Measurements from ENCODE around the gene FBXO39. TPM values are rescaled to one million over a fixed set of nuclear protein-coding genes. Genes with fewer than 3 reads are reported as not detected.
A peak's percentile ranks its signal among the peaks of the same experiment; 100 is the strongest.
"Not testable (repeated sequence)": the region's sequence is repeated elsewhere in the genome, so short reads cannot be mapped to it uniquely, and the experiment has no call there.

The FBXO39 gene
- total RNA-seq, result 0.13 TPM
- long read RNA-seq, result 0 reads

DNA sequence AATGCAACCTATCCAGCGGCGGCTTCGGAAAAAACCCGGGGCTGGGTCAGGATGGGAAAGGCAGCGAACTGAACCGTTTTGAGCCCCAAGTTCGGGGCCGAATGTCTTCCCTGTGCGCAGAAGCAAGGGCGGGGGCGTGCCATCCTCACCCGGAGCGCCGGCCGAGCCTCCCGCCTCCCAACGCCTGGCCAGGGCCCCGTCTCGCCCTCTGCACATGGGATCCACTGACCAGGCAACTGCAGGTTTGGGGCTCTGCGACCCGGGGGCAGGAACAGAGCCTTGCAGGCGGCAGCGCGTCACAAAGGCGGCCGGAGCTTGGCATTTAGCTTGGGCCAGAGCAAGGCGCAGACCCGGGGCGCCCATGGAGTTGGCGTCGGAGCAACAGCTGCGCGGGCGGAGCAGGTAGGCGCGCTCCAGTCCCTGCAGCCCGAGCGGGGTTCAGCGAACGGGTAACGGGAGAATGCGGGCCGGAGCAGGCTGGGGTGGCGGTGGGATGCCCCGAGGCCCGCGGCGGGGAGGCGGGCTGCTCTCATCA, at the start of gene FBXO39:
Gene FBXO39 (plus strand): TSS at position 345 of the 535 bp plus-strand sequence. CDS start 3,654 bp downstream, outside the sequence.
- intact Hi-C loops (cut with DNase I), result no loop called here
- no peak for ATAC-seq (ENCODE audit: poor library complexity)
- no peak for DNase-seq

DNA sequence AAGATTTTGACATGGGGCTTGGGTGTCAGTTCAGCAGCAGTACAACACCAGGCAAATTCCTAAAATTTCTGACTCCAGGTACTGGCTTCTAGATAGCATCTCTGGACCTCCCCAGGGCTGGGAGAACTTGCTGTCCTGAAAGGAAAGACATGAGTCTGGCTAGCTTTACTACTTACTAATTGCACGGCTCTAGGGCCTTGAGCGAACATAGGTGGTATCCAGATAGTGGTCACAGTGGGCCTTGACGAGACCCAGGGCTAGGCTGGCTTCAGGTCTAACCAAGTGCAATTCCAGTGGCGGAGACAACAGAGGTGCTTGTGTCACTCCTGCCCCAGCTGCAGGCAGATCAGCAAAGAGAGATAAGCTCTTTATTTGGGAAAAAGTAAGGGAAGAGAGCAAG, 46.5 kb upstream of the FBXO39 start:
- DNase-seq, result no peak
- intact Hi-C loops (cut with DNase I), result no loop called here
- ATAC-seq (ENCODE audit: poor library complexity), result no peak

DNA sequence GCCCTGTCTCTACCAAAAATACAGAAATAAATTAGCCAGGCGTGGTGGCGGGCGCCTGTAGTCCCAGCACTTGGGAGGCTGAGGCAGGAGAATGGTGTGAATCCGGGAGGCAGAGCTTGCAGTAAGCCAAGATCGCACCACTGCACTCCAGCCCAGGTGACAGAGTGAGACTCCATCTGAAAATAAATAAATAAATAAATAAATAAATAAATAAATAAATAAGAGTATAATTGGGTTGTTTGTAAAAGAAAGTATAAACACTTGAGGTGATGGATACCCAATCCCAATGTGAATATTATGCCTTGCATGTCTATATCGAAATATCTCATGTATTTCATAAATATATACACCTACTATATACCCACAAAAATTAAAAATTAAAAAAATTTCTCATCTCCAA, 29.4 kb upstream of the FBXO39 start:
- DNase-seq; ATAC-seq (ENCODE audit: poor library complexity); intact Hi-C loops (cut with DNase I): not testable (repeated sequence)

DNA sequence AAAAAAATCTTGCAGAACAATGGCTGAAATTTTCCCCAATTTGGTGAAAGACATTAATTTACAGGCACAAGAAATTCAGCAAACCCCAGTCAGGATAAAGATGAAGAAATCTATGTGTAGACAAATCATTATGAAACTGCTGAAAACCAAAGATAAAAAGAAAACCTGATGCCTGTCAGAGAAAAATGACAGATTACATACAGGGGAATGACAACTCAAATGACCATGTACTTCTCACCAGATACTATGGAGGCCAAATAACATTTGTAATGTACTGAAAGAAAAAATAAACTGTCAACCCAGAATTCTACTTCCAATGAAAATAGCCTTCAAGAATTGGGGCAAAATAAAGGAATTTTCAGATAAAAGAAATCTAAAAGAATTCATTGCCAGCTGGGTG, 27.4 kb upstream of the FBXO39 start:
- intact Hi-C loops (cut with DNase I), result no loop called here
- no peak for ATAC-seq (ENCODE audit: poor library complexity)
- no peak for DNase-seq

DNA sequence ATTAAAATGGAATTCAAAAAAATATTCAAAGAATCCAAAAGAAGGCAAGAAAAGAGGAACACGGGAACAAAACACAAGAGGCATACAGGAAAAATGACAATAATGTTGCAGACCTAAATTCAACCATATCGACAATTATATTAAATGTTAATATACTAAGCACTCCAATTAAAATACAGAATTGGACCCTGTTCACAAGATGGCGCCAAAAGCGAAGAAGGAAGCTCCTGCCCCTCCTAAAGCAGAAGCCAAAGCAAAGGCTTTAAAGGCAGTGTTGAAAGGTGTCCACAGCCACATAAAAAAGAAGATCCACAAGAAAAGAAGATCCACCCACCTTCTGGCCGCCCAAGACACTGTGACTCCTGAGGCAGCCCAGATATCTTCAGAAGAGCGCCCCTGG, 26.5 kb upstream of the FBXO39 start:
- no peak for ATAC-seq (ENCODE audit: poor library complexity)
- intact Hi-C loops (cut with DNase I), result no loop called here
- DNase-seq, result no peak

DNA sequence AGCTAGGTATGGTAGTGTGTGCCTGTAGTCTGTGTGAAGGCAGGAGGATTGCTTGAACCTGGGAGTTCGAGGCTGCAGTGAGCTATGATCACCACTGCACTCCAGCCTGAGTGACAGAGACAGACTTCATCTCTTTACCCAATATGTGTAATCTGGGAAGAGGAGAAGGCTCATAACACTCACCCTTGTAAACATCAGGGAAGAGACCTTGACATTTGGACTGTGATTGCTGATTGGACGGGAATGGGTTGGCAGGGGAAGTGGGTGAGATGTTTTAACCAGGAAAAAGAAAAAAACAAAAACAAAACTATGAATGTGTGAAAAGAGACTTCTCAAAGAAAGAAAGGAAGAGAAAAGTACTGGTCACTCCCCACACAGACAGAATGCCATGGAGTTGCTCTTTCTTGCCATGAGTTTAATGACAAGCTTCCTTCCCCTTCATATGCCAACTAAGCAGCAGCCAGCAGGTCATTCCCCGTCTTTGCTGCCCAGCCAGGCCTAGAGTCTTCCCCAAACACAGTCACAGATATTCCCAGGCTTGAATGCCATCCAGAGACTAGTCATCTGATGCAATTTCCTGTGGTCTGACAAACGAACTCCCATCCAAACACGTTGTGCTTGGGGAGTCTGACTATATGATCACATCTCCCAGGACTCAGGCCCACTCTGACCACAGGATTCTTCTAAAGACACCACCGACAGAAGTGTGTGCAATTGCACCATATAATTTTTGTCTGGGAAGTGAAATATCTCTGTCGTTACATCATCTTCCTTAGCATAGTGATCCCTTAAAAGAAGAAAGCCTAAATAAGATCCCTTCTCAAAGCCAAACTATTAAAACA, 23.7 kb upstream of the FBXO39 start:
- DNase-seq (peak; percentile 52), ATAC-seq (ENCODE audit: poor library complexity) (peak; percentile 69)
- intact Hi-C loops (cut with DNase I), result no loop called here

DNA sequence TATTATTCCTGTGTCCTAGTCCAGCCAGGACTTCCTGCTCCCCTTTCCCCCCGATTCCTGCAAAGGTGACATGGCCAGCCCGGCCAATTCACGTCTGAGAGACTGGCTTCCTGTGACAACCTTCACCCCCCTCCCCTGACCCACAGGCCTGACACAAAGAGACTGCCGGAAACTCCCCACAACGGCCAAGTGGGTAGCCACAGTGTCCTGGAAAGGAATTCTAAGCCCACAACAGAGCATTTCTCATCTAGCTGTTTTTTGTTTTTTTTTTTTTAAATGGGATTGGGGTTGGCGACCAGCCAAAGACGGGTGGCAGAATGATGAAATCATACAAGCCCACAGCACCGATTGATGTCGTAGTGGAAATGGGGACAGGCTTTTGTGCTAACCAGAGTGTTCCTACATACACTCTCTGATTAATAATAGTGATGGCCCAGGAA, 23.0 kb upstream of the FBXO39 start:
- DNase-seq (peak; percentile 71), ATAC-seq (ENCODE audit: poor library complexity) (peak; percentile 54)
- intact Hi-C loops (cut with DNase I), result no loop called here

DNA sequence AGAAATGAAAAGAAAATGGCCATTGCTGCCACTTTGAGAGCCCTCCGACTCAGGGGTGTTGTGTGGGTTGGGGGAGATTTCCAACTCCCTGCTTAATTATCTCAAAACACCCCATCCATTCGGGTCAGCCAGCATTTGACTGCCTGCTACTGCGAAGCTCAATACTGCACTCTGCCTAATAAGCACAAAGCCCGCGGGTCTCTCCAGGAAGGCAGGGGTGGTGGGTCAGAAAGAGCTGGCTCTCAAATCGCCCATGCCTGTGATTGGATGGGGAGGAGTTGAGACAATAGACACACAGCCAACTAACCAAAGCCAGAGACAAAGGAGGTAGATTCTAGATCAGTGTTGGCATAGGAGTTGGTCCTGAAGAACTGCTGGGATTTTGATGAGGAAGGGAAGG, 22.5 kb upstream of the FBXO39 start:
- intact Hi-C loops (cut with DNase I), result no loop called here
- DNase-seq (no peak), ATAC-seq (ENCODE audit: poor library complexity) (no peak)

DNA sequence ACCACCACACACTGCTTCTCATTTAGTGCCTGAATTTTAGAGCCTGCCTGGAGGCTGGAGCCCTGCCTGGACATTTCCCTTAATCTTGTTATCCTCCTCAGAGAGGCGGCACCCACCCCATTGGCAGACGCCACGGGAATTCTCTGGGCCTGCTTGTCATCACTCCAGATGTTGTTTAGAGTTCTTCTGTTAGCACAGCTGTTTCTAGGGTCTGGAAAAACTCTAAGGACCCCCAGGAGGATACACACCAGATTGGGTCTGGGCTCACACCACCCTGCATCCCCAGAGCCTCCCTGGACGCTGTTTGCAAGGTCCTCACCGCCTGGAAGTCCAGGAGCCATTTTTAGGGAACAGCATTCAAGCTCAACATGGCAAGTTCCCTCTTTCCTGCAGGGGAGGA, 20.7 kb upstream of the FBXO39 start:
- DNase-seq, result peak; percentile 68
- peak; percentile 56 for ATAC-seq (ENCODE audit: poor library complexity)
- intact Hi-C loops (cut with DNase I), result no loop called here

DNA sequence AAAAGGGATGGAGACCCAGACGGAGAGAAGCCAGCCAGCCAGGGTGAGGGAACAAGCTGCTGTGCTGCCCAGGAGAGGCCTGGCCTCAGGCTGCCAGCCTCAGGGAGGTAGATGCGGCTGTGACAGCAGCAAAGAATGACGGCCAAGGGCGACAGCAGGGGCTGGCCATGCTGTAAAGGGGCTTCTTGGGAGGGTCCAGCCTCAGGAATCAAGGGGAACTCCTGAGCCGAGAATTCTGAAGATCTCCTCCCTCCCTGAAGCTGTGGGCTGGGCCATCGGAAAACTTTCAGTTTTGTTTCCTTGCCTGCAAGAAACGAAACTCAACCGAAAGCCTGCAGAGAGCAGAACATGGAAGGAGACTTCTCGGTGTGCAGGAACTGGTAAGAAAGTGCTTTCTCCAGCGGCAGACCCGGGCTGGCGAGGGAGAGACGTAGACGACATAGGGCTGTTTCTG, 20.3 kb upstream of the FBXO39 start, which contains the start of gene XAF1:
Gene XAF1 (plus strand): TSS at position 316 of the 454 bp plus-strand sequence. CDS start 33 bp downstream, at position 349.
- peak; percentile 53 for DNase-seq
- intact Hi-C loops (cut with DNase I), result no loop called here
- ATAC-seq (ENCODE audit: poor library complexity), result peak; percentile 69

DNA sequence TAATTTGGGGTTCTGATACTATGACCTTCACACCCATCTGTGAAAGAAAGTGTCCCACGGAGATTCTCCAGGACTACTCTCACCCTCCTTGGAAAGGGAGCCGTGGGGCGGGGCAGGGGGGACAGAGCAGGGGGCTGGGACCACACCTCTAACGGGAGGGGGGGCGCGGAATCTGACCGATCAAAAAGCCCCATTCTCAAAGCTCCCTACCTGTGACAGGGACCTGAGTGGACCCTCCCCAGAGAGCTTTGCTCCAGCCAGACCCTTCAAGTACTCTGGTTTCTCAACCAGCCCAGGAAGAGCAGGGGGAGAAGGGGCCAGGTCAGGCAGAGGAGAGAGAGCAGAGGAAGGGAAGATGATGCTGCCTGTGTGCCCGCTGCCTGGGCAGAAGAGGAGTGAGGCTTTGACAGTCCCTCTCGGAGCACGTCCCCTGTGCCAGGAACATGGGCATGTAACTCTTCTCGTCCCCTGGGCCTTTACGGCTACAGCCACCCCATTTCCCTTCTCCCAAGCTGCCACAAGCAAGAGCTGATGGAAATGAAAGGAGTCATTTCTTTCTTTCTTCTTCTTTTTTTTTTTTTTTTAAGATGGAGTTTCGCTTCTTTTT, 19.5 kb upstream of the FBXO39 start:
- intact Hi-C loops (cut with DNase I), result no loop called here
- ATAC-seq (ENCODE audit: poor library complexity) (no peak), DNase-seq (no peak)

DNA sequence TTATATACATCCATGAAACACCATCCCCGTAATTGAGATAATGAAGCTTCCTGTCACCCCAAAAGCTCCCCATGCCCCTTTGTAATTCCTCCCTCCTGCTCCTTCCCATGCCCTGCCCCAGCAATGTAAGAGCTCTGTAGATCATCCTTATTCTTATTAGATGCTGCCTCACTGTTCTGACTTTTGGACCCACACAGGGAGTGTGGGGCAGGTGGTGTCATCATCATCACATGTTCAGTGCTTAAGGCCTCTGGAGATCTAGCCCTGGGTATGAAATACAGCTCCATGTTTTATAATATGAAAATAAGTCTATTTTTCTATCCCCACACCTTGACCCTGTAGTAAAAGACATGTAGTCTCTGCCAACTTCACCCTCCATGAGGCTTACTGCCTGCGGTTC, 18.3 kb upstream of the FBXO39 start:
- intact Hi-C loops (cut with DNase I), result no loop called here

DNA sequence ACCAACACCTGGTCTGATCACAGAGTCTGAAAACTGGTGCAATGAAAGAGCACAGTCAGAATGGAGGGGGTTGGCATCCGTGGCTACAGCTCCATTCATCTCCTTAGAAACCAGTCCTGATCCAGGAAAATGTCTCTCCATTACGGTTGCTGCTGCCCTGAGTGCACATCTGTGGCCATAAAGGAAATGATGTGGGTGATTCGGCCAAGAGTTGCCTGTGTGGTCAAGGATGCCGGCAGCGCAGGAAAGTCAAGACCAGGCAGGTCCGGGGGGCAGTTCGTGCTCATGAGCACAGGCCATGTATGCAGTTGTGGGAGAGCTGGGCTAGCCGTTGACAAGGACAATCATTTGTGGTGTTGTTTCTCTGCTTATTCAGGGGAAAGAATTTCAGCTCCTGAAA, 14.2 kb upstream of the FBXO39 start:
- DNase-seq (no peak), ATAC-seq (ENCODE audit: poor library complexity) (no peak)
- intact Hi-C loops (cut with DNase I), result no loop called here

More for the DNA sequence above, 18.3 kb upstream of the FBXO39 start:
- ATAC-seq (ENCODE audit: poor library complexity) (no peak), DNase-seq (no peak)

DNA sequence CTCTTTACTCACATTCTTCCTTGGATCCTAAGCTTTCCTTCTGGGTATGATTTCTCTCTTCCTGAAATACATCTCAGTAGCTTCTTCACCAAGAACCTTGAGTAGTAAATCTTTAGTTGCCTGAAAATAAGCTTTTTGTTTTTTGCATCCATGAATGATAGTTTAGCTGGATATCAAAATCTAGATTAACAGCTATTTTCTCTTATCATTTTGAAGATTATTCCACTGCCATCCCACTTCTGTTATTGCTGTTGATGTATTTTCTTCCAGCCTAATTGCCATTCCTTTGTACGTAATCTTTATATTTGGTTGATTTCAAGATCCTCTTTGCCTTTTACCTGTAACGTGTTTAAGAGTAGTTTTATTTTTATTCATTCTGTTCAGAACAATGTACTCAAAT, 7.6 kb upstream of the FBXO39 start:
- intact Hi-C loops (cut with DNase I), result no loop called here
- ATAC-seq (ENCODE audit: poor library complexity) (no peak), DNase-seq (no peak)

DNA sequence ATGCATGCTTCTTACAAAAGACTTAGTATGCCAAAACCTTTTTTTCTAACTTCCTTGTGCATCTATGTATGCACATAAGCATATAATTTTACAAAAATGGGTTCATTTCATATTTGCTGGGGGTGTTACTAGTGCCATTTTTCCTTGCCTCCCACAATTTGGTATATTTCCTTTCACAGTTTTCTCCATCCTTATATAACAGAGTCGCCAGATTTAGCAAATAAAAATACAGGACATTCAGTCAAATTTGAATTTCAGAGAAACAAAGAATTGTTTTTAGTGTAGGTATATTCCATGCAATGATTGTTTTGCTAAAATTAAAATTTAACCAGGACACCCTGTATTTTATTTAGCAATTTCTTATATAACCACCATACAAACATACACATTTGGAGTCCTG, 4.0 kb upstream of the FBXO39 start:
- ATAC-seq (ENCODE audit: poor library complexity) (no peak), DNase-seq (no peak)
- intact Hi-C loops (cut with DNase I), result no loop called here

DNA sequence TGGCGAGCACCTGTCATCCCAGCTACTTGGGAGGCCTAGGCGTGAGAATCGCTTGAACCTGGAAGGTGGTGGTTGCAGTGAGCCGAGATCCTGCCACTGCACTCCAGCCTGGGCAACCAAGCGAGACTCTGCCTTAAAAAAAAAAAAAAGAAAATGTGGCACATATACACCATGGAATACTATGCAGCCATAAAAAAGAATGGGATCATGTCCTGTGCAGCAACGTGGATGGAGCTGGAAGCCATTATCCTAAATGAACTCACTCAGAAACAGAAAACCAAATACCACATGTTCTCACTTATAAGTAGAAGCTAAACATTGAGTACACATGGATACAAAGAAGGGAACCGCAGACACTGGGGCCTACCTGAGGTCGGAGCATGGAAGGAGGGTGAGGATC, 1.1 kb upstream of the FBXO39 start:
- intact Hi-C loops (cut with DNase I); DNase-seq; ATAC-seq (ENCODE audit: poor library complexity): not testable (repeated sequence)

DNA sequence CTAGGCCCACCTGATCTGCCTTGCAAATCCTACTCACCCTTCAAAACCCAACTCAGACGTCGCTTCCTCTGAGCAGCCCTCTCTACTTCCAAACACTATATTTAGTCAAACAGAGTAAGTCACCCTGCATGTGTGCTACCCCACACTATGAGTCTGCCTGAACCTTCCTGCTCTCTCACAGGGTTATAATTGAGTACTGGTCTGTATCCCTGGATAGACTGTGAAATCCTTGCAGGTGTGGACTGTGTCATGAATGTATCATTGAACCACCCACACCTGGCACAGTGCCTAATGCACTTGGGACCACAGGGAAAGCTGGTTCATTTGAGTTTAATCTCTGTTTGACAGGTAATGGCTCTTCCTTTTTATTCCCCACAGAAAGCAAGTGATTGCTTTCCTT, 3.4 kb downstream of the FBXO39 start:
- intact Hi-C loops (cut with DNase I), result no loop called here
- no peak for ATAC-seq (ENCODE audit: poor library complexity)
- DNase-seq, result no peak

DNA sequence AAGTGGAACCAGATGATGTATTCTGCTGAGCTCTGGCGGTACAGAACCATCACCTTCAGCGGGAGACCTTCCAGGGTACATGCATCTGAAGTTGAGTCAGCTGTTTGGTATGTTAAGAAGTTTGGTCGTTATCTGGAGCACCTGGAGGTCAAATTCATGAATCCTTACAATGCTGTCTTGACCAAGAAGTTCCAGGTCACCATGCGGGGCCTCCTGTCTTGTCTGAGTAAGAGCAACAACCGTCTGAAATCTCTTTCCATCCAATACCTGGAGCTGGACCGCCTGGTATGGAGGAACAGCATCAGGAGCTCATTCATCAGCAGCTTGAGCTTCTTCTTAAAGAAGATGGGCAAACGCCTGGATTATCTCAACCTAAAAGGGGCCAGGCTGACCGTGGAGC, 4.0 kb downstream of the FBXO39 start:
- intact Hi-C loops (cut with DNase I), result no loop called here
- ATAC-seq (ENCODE audit: poor library complexity) (no peak), DNase-seq (no peak)

DNA sequence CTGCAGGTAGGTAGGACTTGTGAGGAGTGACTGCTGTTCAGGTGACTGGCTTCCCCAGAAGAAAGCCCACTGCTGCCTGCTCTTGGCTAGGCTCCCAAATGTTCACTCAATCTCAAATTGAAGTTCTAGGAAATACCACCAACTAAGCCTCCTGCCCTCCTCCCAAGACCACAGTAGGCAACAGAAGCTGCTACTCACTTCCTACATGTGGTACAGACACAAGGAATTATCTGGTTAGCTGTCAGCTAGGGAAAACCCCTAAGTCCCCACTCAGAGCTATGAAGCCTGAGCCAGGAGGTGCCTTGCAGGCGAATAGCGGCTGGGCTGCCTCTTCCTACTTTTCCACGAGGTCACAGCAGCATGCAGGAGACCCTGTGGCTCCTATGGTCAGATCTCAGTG, 4.9 kb downstream of the FBXO39 start:
- intact Hi-C loops (cut with DNase I), result no loop called here
- DNase-seq (no peak), ATAC-seq (ENCODE audit: poor library complexity) (no peak)

DNA sequence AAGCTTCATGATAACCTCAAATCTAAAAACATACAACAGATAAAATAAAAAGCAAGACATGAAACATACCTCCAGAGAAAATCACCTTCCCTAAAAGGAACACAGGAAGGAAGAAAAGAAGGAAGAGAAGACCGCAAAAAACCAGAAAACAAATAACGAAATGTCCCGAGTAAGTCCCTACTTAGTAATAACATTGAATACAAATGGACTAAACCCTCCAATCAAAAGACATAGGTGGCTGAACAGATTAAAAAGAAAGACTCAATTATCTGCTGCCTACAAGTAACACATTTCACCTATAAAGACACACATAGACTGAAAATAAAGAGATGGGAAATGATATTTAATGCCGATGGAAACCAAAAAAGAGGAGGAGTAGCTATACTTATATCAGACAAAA, 6.2 kb downstream of the FBXO39 start:
- no peak for ATAC-seq (ENCODE audit: poor library complexity)
- DNase-seq, result no peak
- intact Hi-C loops (cut with DNase I), result no loop called here
